GM15510 (cell line): ENCODE results near the gene GPR137.

ENCODE experiments used
- POLR2A ChIP-seq: IDR thresholded peaks from 3 replicates; pipeline ENCODE4 v1.6.1; 2011; ENCODE audit warnings: borderline replicate concordance; ENCODE audit not compliant: insufficient read length; ENCODE audit errors: extremely low read depth

Gene GPR137

GRCh38 chr11:64245797-64246620 is 39.6 kb upstream of the GPR137 start:
- TF ChIP-seq POLR2A = no peak

- peak; percentile 40 for TF ChIP-seq POLR2A
Measured at GRCh38 chr11:64246871-64247728, 38.5 kb upstream of the GPR137 start, which contains the start of gene PPP1R14B. Gene PPP1R14B, minus strand, starts transcription at chr11:64246943. Its CDS starts 270 bp downstream, at chr11:64246673.

DNA sequence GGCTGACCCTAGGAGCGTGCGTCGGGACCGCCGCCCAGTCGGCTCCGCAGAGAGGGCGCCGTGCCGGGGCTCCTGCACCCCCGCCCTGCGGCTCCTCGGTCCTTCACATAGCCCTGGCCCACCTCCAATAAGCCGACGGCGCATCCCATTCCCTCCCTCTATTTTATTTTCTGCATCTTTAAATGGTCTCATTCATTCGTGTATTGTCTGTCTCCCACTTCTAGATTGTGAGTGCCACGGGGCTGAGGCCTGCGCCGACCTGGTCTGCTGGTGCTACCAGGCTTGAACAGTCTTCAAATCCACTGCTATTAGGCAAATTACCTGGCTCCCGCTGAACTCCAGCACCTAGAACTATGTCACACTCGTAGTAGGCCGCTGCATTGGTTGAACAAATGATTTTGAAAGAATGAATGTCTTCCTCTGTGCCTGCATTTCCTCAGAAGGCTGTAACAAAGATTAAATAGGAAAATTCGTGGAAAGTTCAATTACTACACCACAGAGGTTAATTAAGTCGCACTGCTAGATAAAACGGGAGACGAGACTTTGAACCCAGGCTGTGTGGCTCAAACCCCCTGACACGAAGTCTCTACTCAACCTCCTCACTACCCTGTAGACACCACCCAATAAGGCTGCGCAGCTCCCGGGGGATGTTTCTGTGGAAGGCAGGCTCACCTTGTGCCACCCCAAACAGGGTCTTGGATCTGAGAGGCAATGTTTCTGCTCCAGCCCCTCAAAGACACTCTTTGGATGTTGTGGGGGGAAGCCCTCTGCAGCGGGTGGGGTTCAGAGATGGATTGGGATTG is 37.7 kb upstream of the GPR137 start:
- no peak for TF ChIP-seq POLR2A

- no peak for TF ChIP-seq POLR2A
Measured at GRCh38 chr11:64248578-64248977, 37.1 kb upstream of the GPR137 start.

DNA sequence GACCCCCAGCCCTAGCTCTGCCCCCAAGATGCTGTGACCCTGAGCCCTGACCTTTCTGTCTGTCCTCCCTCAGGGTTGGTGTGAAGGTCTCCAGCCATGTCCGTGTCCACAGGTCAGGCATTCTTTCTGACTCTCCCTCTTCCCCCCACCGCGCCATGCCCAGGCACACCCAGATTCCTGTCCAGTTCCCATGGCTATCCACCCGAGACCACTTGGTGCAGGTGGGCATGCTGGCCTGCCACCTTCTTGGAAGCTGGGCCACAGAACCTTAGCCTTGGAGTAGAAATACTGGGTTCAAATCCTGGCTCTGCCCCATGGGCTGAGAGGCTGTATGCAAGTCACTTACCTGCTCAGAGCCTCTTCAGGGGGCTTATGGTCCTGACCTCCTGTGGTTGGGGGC is 36.6 kb upstream of the GPR137 start:
- TF ChIP-seq POLR2A = no peak

GRCh38 chr11:64249563-64250414 is 35.9 kb upstream of the GPR137 start:
- no peak for TF ChIP-seq POLR2A

- no peak for TF ChIP-seq POLR2A
Measured at GRCh38 chr11:64250415-64251015, 35.1 kb upstream of the GPR137 start.

GRCh38 chr11:64251016-64251752 is 34.5 kb upstream of the GPR137 start, which contains the start of gene PLCB3:
Gene PLCB3, plus strand, starts transcription at chr11:64251530. Its CDS starts 120 bp downstream, at chr11:64251650.
- TF ChIP-seq POLR2A = peak; percentile 76

DNA sequence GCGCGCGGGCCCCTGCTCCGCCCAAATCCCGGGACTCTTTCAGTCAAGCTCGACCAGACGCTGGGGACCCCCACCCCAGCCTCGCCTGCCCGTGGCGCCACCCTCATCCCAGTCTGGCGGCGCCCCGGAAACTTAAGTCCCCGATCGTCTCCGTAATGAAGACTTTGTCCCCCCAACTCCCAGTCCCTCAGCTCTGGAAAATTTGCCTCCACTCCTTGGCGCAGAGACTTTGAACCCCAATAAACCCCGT is 34.0 kb upstream of the GPR137 start:
- TF ChIP-seq POLR2A = no peak

DNA sequence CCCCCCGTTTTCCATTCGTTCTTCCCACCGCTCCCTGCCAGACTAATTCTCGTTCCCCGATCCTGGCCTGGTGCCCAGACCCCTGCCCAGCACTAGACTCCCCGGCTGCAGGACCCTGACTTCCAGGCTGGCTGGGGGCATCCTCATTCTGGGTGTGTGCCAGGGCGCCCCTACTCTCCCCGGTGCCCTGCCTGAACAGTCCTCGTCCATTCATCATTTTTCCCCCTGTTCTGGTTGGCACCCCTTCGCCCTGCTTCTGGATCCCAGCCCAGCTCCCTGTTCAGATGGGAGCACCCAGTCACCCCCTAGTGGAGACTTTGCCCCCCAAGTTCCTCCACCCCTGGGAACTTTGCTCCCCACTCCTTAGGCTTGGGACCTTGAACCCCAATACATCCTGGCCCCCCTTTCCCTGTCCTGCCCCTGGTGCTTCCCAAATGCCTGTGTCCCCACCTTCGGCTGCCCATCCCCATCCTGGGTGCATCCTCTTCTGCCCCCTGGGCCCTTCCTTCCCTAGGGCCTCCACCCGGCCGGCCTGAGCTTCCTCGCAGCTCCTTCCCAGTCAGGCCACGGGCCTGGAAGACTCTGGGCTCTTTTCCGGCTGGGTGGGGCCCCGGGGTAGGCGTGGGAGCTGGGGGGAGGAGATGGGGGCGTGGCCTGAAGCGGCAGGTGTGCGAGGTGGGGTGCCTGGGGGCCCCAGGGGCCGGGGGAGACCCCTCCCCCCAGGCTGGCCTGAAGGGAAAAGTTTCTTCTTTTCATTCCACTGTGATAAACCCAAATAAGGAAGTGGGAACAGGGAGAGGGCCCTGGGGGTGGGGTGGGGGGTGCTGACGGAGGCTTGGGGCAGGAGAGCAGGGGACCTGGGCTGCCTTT is 33.4 kb upstream of the GPR137 start:
- peak; percentile 28 for TF ChIP-seq POLR2A

DNA sequence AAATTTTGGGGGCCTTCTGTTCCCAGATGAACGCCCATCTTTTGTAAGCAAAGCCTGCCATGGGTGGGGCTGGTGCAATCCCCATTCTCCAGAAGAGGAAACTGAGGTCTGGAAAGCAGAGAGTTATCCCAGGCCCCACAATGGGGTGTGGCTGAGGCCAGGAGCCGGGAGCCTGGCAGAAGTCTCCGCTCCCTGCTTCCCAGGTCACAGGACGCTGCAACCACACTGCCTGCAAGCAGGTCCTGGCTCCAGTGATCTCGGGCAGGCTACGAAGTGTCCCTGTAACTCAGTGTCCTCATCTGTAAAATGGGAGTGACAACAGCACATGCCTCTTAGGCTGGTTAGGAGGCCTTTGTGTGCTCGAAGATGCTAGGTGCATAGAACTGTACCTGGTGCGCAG is 32.6 kb upstream of the GPR137 start:
- no peak for TF ChIP-seq POLR2A

- no peak for TF ChIP-seq POLR2A
Measured at GRCh38 chr11:64253481-64253880, 32.2 kb upstream of the GPR137 start.
